GM19467 (cell line): ENCODE measurements around the gene COASY.
A peak's percentile ranks its signal among the peaks of the same experiment; 100 is the strongest.
"Not testable (repeated sequence)": the region's sequence is repeated elsewhere in the genome, so short reads cannot be mapped to it uniquely, and the experiment has no call there.

Experiments
- ATAC-seq: cut with Tn5 transposase; IDR thresholded peaks from one replicate; pipeline ENCODE4 v1.9.1; 2021; ENCODE audit warnings: mild to moderate bottlenecking, moderate library complexity; ENCODE audit not compliant: unreplicated experiment

The COASY gene

GRCh38 chr17:42531455-42532354 lies 30.2 kb upstream of the COASY start:
- ATAC-seq: no peak

DNA sequence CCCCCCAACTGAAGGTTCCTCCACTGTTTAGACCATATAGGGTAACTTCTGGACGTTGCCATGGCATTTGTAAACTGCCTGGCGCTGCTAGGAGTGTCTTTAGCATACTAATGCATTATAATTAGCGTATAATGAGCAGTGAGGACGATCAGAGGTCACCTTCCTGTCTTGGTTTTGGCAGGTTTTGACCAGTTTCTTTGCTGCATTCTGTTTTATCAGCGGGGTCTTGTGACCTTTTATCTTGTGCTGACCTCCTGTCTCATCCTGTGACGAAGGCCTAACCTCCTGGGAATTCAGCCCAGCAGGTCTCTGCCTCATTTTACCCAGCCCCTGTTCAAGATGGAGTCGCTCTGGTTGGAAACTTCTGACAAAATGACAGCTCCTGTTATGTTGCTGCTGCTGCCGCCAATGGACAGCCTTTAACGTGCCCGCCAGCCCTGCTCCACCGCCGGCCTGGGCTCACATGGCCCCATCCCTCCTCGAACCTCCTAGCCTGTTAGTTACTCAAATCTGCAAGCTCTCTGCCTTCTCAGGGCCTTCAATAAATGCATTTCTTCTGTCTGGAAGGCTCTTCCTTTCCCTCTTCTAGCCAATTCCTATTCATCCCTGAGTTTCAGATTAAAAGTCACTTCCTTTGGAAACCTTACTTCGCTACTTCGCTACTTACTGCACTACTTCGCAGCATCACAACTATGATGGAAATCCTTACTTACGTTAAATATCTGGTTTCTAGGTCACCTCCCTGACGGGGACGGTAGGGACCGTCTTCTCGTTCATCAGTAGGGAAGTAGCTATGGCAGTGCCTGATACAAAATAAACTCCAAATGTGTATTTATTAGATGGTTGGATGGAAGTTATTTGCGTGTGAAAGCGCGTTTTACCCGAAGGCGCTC lies 26.5 kb upstream of the COASY start:
- peak; percentile 4 for ATAC-seq

DNA sequence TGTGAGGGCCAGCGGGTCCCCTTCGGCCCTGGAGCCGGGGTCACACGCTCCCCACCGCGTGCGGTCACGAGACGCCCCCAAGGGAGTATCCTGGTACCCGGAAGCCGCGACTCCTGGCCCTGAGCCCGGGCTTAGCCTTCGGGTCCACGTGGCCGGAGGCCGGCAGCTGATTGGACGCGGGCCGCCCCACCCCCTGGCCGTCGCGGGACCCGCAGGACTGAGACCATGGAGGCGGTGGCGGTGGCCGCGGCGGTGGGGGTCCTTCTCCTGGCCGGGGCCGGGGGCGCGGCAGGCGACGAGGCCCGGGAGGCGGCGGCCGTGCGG lies 25.9 kb upstream of the COASY start, which contains the start of gene NAGLU:
NAGLU (plus strand) TSS at position 194 of the 324 bp plus-strand sequence; CDS start at position 226, 32 bp downstream.
- peak; percentile 78 for ATAC-seq

GRCh38 chr17:42536372-42537155 lies 25.4 kb upstream of the COASY start:
- peak; percentile 62 for ATAC-seq

DNA sequence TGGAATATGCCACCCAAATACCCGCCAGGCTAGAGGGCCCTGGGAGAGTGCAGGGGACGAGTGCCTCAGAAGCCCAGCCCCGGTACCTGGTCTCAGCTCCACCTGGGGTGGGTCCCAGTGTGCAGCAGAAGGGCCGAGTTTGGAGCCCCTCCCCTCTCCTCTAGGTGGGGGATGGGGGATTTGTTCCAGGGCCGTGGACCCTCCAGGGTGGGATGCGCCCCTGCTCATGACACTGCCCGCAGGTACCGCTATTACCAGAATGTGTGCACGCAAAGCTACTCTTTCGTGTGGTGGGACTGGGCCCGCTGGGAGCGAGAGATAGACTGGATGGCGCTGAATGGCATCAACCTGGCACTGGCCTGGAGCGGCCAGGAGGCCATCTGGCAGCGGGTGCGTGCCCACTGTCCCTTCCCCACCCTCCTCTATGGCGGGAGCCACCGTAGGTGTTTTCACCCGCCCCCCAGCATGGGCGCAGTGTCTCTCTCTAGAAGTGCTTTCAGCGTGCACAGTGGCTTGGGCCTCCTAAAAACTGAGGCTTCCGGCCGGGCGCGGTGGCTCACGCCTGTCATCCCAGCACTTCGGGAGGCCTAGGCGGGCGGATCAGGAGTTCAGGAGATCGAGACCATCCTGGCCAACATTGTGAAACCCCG lies 24.7 kb upstream of the COASY start:
- ATAC-seq: no peak

GRCh38 chr17:42537826-42538451 lies 24.0 kb upstream of the COASY start:
- no peak for ATAC-seq

GRCh38 chr17:42538482-42538881 lies 23.5 kb upstream of the COASY start:
- ATAC-seq: no peak

- not testable (repeated sequence) for ATAC-seq
Measured at GRCh38 chr17:42540558-42540957, 21.4 kb upstream of the COASY start.

DNA sequence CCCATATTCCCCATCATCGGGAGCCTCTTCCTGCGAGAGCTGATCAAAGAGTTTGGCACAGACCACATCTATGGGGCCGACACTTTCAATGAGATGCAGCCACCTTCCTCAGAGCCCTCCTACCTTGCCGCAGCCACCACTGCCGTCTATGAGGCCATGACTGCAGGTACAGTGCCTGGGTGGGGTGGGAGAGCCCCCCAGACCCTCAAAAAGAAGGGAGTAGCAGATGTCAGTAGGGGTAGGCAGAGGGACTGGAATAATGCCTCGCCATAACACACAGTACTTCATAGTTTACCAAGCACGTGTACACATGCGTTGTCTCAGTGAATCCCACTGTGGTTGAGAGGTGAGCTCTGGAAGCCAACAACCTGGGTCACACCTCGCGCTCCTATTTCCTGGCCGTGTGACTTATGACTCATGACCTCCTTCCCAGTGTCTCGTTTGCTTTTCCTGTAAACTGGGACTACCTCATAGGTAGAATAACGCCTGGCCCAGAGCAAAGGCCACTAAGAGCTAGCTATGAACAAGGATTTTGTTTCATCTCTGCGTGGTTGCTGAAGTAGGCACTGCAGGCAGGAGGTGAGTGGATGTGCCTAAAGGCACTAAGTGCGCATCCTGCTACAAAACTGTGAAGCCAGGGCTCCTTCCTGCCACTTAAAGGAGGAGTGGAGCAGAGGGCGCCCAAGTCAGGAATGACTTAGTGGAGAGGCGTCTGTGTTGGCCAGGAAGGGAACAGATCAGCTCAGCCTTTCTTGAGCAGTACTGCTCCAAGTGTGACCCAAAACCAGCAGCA lies 20.7 kb upstream of the COASY start:
- ATAC-seq: no peak

GRCh38 chr17:42543190-42544079 lies 18.5 kb upstream of the COASY start:
- ATAC-seq: no peak

GRCh38 chr17:42544874-42545283 lies 17.1 kb upstream of the COASY start:
- no peak for ATAC-seq

- ATAC-seq: not testable (repeated sequence)
Measured at GRCh38 chr17:42545755-42546505, 16.0 kb upstream of the COASY start.

GRCh38 chr17:42547001-42547461 lies 14.9 kb upstream of the COASY start:
- ATAC-seq: no peak

- ATAC-seq: no peak
Measured at GRCh38 chr17:42547698-42548069, 14.3 kb upstream of the COASY start.

- peak; percentile 48 for ATAC-seq
Measured at GRCh38 chr17:42548070-42548837, 13.7 kb upstream of the COASY start.

DNA sequence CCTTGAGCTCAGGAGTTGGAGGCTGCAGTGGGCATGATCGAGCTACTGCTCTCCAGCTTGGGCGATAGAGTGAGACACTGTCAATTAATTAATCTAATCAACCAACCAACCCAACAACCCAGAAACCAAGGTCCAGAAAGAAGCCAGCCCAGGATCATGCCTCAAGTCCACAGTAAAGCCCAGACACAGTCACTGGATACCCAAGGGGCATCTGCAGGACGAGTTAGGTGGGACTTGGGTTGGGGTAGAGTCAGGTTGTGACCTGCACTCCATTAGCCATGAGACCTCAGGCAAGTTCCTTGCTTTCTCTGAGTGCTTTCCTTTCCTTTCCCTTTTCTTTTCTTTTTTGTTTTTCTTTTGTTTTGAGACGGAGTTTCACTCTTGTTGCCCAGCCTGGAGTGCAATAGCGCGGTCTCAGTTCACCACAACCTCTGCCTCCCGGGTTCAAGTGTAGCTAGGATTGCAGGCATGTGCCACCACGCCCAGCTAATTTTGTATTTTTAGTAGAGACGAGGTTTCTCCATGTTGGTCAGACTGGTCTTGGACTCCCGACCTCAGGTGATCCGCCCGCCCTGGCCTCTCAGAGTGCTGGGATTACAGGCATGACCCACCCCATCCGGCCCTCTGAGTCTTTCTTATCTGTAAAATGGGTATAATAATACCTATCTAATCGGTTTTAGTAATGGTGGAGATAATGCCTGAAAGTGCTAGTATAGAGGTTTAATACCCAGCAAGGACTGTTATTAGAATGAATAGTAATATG lies 12.8 kb upstream of the COASY start:
- no peak for ATAC-seq
